GM23338 (cell line): ENCODE data around the gene INPP5A.

Experiments used
- CTCF ChIP-seq, 2 experiments: fragments of 200-600 bp in 1 of 2; sonication (generic) in 1 of 2; conservative IDR thresholded peaks; 2 replicates each; pipeline versions ENCODE4 v1.5.1 to v1.6.1; 2016 to 2017; ENCODE audit warnings: antibody characterized with exemption in 2 of 2, low read depth in 2 of 2, mild to moderate bottlenecking in 2 of 2, moderate library complexity in 1 of 2
- EZH2phosphoT487 ChIP-seq: fragments of 200-600 bp; sonication (generic); IDR thresholded peaks from one replicate; pipeline ENCODE4 v1.8.1; 2018; ENCODE audit warnings: antibody characterized with exemption; ENCODE audit not compliant: unreplicated experiment
- POLR2AphosphoS5 ChIP-seq: IDR thresholded peaks from 2 replicates; pipeline ENCODE4 v1.6.1; 2016; ENCODE audit warnings: antibody characterized with exemption, low read depth

GRCh38 chr10:132669208-132669861, 131.7 kb downstream of the INPP5A start:
- TF ChIP-seq EZH2phosphoT487, result no peak
- TF ChIP-seq CTCF (conservative IDR thresholded peaks at IDR 0.05; ENCODE audit: low read depth in 2 of 2), result no peak
- no peak for TF ChIP-seq POLR2AphosphoS5
